ENCODE results near the gene CFAP92.

Gene CFAP92

GRCh38 chr3:129001806-129002572 lies 8.1 kb upstream of the CFAP92 start:
- TF ChIP-seq SIN3A (IDR thresholded peaks at IDR 0.05; ENCODE audit: borderline replicate concordance, insufficient read depth, low read length) (no peak), REST (IDR thresholded peaks at IDR 0.05; ENCODE audit: insufficient read depth in 1 of 2, low read depth in 2 of 2, low read length in 2 of 2) (no peak), FOXP2 (optimal IDR thresholded peaks at IDR 0.05; ENCODE audit: borderline replicate concordance, extremely low read depth, extremely low read length, insufficient read depth) (no peak), POLR2AphosphoS5 (IDR thresholded peaks at IDR 0.05; ENCODE audit: low read depth, low read length) (no peak), TAF1 (IDR thresholded peaks at IDR 0.05; ENCODE audit: borderline replicate concordance, insufficient read depth, low read length) (no peak)

GRCh38 chr3:129001101-129001805 lies 7.4 kb upstream of the CFAP92 start, which contains the start of gene EFCC1:
EFCC1 (plus strand) TSS chr3:129001304; CDS start chr3:129001629, 325 bp downstream.
- TF ChIP-seq FOXP2 (optimal IDR thresholded peaks at IDR 0.05; ENCODE audit: borderline replicate concordance, extremely low read depth, extremely low read length, insufficient read depth): no peak
- TF ChIP-seq SIN3A (IDR thresholded peaks at IDR 0.05; ENCODE audit: borderline replicate concordance, insufficient read depth, low read length): no peak
- no peak for TF ChIP-seq TAF1 (IDR thresholded peaks at IDR 0.05; ENCODE audit: borderline replicate concordance, insufficient read depth, low read length)
- no peak for TF ChIP-seq REST (IDR thresholded peaks at IDR 0.05; ENCODE audit: insufficient read depth in 1 of 2, low read depth in 2 of 2, low read length in 2 of 2)
- no peak for TF ChIP-seq POLR2AphosphoS5 (IDR thresholded peaks at IDR 0.05; ENCODE audit: low read depth, low read length)

- TF ChIP-seq FOXP2 (optimal IDR thresholded peaks at IDR 0.05; ENCODE audit: borderline replicate concordance, extremely low read depth, extremely low read length, insufficient read depth) (no peak), SIN3A (IDR thresholded peaks at IDR 0.05; ENCODE audit: borderline replicate concordance, insufficient read depth, low read length) (no peak), POLR2AphosphoS5 (IDR thresholded peaks at IDR 0.05; ENCODE audit: low read depth, low read length) (no peak), REST (IDR thresholded peaks at IDR 0.05; ENCODE audit: insufficient read depth in 1 of 2, low read depth in 2 of 2, low read length in 2 of 2) (no peak), TAF1 (IDR thresholded peaks at IDR 0.05; ENCODE audit: borderline replicate concordance, insufficient read depth, low read length) (no peak)
Observed at GRCh38 chr3:129000742-129001100, 6.8 kb upstream of the CFAP92 start.

GRCh38 chr3:128999102-128999501 lies 5.2 kb upstream of the CFAP92 start:
- TF ChIP-seq TAF1 (IDR thresholded peaks at IDR 0.05; ENCODE audit: borderline replicate concordance, insufficient read depth, low read length): no peak

- no peak for TF ChIP-seq FOXP2 (optimal IDR thresholded peaks at IDR 0.05; ENCODE audit: borderline replicate concordance, extremely low read depth, extremely low read length, insufficient read depth)
- no peak for TF ChIP-seq TAF1 (IDR thresholded peaks at IDR 0.05; ENCODE audit: borderline replicate concordance, insufficient read depth, low read length)
- TF ChIP-seq REST (IDR thresholded peaks at IDR 0.05; ENCODE audit: insufficient read depth in 1 of 2, low read depth in 2 of 2, low read length in 2 of 2): no peak
- TF ChIP-seq POLR2AphosphoS5 (IDR thresholded peaks at IDR 0.05; ENCODE audit: low read depth, low read length): no peak
- TF ChIP-seq SIN3A (IDR thresholded peaks at IDR 0.05; ENCODE audit: borderline replicate concordance, insufficient read depth, low read length): no peak
Observed at GRCh38 chr3:128998561-128998960, 4.7 kb upstream of the CFAP92 start.

All from PFSK-1 (cell line).